Measurements from ENCODE around the gene IQSEC1. TPM values are rescaled to one million over a fixed set of nuclear protein-coding genes. Genes with fewer than 3 reads are reported as not detected.

Gene IQSEC1
- total and polyA plus RNA-seq, 7 experiments from 2014 or later, result 21.1 to 163 (median 70.2) TPM

DNA sequence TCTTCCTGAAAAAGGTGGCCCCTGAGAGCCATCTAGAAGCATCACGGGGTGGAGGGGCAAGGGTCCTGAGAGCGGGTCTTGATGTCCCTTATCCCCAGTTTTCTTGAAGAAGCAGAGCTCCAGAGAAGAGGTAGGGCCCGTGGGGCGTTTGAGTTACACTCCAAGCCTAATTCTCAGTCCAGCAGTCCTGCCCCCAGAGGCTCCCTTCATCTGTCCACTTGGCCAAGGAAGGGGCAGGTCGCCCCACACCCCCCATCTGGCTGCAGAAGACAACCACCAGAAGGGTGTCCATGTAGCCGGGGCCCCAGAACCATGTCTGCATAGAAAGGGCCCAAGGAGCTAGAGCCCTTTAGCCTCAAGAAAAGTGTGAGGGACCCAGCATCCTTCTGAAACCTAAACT, 206.4 kb downstream of the IQSEC1 start:
- H3K27me3 ChIP-seq (ENCODE audit: control insufficient read depth in 2 of 2, insufficient read depth in 2 of 2, low read length in 2 of 2), result peaks cover 0 to 5% of the 10 kb centered on the region in 2 donors

DNA sequence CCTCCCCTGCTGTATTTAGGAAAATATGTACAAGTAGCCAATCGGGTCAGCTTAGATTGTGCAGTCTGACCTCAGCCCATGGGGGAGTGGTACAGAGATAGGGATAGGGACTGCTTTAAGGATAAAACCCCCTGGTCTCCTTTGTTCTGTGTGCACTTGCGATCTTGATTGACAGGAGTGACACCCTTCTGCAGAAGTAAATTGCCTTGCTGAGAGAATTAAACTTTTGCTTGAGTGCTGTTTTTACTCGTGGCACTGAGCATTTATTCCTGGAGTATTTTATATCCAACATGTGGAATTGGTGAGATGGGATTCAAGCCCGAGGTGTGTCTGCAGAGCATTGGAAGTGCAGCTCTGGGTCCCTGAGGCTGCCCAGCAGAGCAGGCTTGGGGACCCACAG, 208.0 kb downstream of the IQSEC1 start:
- no peak for ATAC-seq
- Mint-ChIP-seq H3K27me3 (peaks cover 9 to 27% (median 14%) of the 10 kb centered on the region in 5 donors), H3K27ac (no peak overlapping the region), H3K4me3 (no peak overlapping the region), H3K4me1 (peaks cover 0 to 11% (median 9%) of the 10 kb centered on the region in 7 donors), H3K9me3 (peaks cover 0 to 18% (median 5%) of the 10 kb centered on the region in 11 donors), H3K36me3 (peaks cover 0 to 5% (median 0%) of the 10 kb centered on the region in 5 donors)
- H3K4me3 ChIP-seq (ENCODE audit: low read length), result no peak overlapping the region
- ChIA-PET CTCF (interaction anchor here (1.2 kb wide), 1 partner anchor 135 kb away, joined by 3 read pairs; no protein-coding TSS in a partner anchor), POLR2A (no interaction called here)
- peaks cover 0 to 9% (median 0%) of the 10 kb centered on the region in 3 experiments for H3K9me3 ChIP-seq (ENCODE audit: control insufficient read depth in 2 of 3, low read length in 3 of 3)
- peaks cover 0 to 5% of the 10 kb centered on the region in 2 donors for H3K27me3 ChIP-seq (ENCODE audit: control insufficient read depth in 2 of 2, insufficient read depth in 2 of 2, low read length in 2 of 2)
- no peaks in the 10 kb centered on the region for H3K4me1 ChIP-seq (ENCODE audit: control insufficient read depth in 2 of 2, insufficient read depth in 2 of 2, low read length in 2 of 2)
- no peaks in the 10 kb centered on the region for H3K36me3 ChIP-seq (ENCODE audit: control insufficient read depth in 2 of 3, insufficient read depth in 3 of 3, low read length in 3 of 3)
- H3K27ac ChIP-seq (ENCODE audit: low read depth, low read length), result no peak overlapping the region
- intact Hi-C loops (cut with micrococcal nuclease), result no loop called here
- DNase-seq, result no peak

More for the DNA sequence above, 206.4 kb downstream of the IQSEC1 start:
- DNase-seq (no peak), ATAC-seq (no peak)
- H3K27ac ChIP-seq (ENCODE audit: low read depth, low read length), result no peak overlapping the region
- no peaks in the 10 kb centered on the region for H3K36me3 ChIP-seq (ENCODE audit: control insufficient read depth in 2 of 3, insufficient read depth in 3 of 3, low read length in 3 of 3)
- no peak overlapping the region for H3K4me3 ChIP-seq (ENCODE audit: low read length)
- H3K4me1 Mint-ChIP-seq, result peaks cover 0 to 14% (median 10%) of the 10 kb centered on the region in 7 donors
- H3K4me3 Mint-ChIP-seq, result peak overlapping the region in 1 of 10 donors; percentile 17
- H3K9me3 Mint-ChIP-seq, result peaks cover 0 to 18% (median 5%) of the 10 kb centered on the region in 11 donors
- H3K9me3 ChIP-seq (ENCODE audit: control insufficient read depth in 2 of 3, low read length in 3 of 3), result peaks cover 0 to 9% (median 0%) of the 10 kb centered on the region in 3 experiments
- peaks cover 9 to 35% (median 14%) of the 10 kb centered on the region in 5 donors for H3K27me3 Mint-ChIP-seq
- ChIA-PET POLR2A (no interaction called here), CTCF (interaction anchor here (0.7 to 2.4 kb wide), 2 partner anchors 24 to 127 kb away, joined by 5 to 17 read pairs; no protein-coding TSS in a partner anchor)
- H3K27ac Mint-ChIP-seq, result no peak overlapping the region
- H3K36me3 Mint-ChIP-seq, result peaks cover 0 to 5% (median 0%) of the 10 kb centered on the region in 5 donors
- no peaks in the 10 kb centered on the region for H3K4me1 ChIP-seq (ENCODE audit: control insufficient read depth in 2 of 2, insufficient read depth in 2 of 2, low read length in 2 of 2)
- intact Hi-C loops (cut with micrococcal nuclease), result no loop called here

DNA sequence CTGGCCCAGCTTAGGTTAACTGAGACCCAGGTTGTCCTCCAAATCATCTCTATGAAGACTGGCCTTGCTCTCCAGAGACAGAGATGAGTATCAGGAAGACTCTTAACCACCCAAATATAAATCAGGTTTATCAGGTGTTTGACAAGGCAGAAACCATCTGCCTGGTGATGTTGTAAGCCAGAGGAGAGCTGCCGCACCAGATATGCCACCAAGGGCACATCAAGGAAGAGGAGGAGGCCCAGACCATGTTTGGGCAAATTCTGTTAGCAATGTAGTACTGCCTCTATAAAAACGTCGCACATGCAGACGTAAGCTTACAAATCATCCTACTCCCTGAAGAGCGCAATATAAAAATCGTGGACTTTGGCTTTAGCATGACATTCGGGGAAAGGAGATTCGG, 210.8 kb downstream of the IQSEC1 start:
- Mint-ChIP-seq H3K27ac (no peak overlapping the region), H3K4me1 (peaks cover 0 to 1% (median 0%) of the 10 kb centered on the region in 7 donors), H3K36me3 (peaks cover 0 to 5% (median 0%) of the 10 kb centered on the region in 5 donors), H3K9me3 (peaks cover 0 to 18% (median 5%) of the 10 kb centered on the region in 11 donors), H3K4me3 (no peak overlapping the region), H3K27me3 (peaks cover 0 to 11% (median 0%) of the 10 kb centered on the region in 5 donors)
- no peak overlapping the region for H3K27ac ChIP-seq (ENCODE audit: low read depth, low read length)
- no peak for ATAC-seq
- H3K4me3 ChIP-seq (ENCODE audit: low read length), result no peak overlapping the region
- intact Hi-C loops (cut with micrococcal nuclease), result no loop called here
- no peak for DNase-seq
- no peaks in the 10 kb centered on the region for H3K27me3 ChIP-seq (ENCODE audit: control insufficient read depth in 2 of 2, insufficient read depth in 2 of 2, low read length in 2 of 2)
- H3K36me3 ChIP-seq (ENCODE audit: control insufficient read depth in 2 of 3, insufficient read depth in 3 of 3, low read length in 3 of 3), result no peaks in the 10 kb centered on the region
- H3K4me1 ChIP-seq (ENCODE audit: control insufficient read depth in 2 of 2, insufficient read depth in 2 of 2, low read length in 2 of 2), result no peaks in the 10 kb centered on the region
- peaks cover 0 to 9% (median 0%) of the 10 kb centered on the region in 3 experiments for H3K9me3 ChIP-seq (ENCODE audit: control insufficient read depth in 2 of 3, low read length in 3 of 3)
- CTCF ChIA-PET, result no interaction called here
- POLR2A ChIA-PET, result interaction anchor here (1.1 kb wide), 1 partner anchor 21 kb away, joined by 3 read pairs; the partner anchor contains the start of gene RPL32

DNA sequence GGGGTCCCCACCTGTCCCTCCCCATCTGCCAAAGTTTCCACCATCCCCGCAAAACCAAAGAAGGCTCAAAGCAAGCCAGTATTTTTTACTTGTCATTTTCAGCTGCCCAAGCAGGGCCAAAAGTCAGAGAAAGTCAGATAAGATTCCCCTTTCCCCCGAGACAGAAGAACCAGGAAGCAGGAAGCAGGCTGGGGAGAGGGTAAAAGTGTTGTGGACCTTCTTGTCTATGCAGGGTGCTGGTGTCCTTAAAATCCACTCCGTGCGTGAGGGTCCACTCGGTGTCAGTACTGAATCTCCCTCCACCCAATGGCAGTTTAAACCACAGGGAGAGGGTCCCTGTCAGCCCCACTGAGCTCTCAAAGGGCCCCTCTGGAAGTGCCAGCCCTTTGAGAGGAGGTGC, 211.6 kb downstream of the IQSEC1 start:
- Histone ChIP-seq H3K9me3 (ENCODE audit: control insufficient read depth in 2 of 3, low read length in 3 of 3) (peaks cover 0 to 9% (median 0%) of the 10 kb centered on the region in 3 experiments), H3K27ac (ENCODE audit: low read depth, low read length) (no peak overlapping the region), H3K27me3 (ENCODE audit: control insufficient read depth in 2 of 2, insufficient read depth in 2 of 2, low read length in 2 of 2) (no peaks in the 10 kb centered on the region), H3K36me3 (ENCODE audit: control insufficient read depth in 2 of 3, insufficient read depth in 3 of 3, low read length in 3 of 3) (no peaks in the 10 kb centered on the region), H3K4me3 (ENCODE audit: low read length) (no peak overlapping the region), H3K4me1 (ENCODE audit: control insufficient read depth in 2 of 2, insufficient read depth in 2 of 2, low read length in 2 of 2) (no peaks in the 10 kb centered on the region)
- no peak for ATAC-seq
- H3K36me3 Mint-ChIP-seq, result peaks cover 0 to 5% (median 0%) of the 10 kb centered on the region in 5 donors
- H3K4me3 Mint-ChIP-seq, result no peak overlapping the region
- no peaks in the 10 kb centered on the region for H3K4me1 Mint-ChIP-seq
- CTCF ChIA-PET, result no interaction called here
- intact Hi-C loops (cut with micrococcal nuclease), result no loop called here
- peaks cover 0 to 18% (median 5%) of the 10 kb centered on the region in 11 donors for H3K9me3 Mint-ChIP-seq
- peaks cover 0 to 14% (median 0%) of the 10 kb centered on the region in 5 donors for H3K27me3 Mint-ChIP-seq
- no peak for DNase-seq
- H3K27ac Mint-ChIP-seq, result no peak overlapping the region
- POLR2A ChIA-PET, result interaction anchor here (1.1 kb wide), 1 partner anchor 20 kb away, joined by 3 read pairs; the partner anchor contains the start of gene RPL32

DNA sequence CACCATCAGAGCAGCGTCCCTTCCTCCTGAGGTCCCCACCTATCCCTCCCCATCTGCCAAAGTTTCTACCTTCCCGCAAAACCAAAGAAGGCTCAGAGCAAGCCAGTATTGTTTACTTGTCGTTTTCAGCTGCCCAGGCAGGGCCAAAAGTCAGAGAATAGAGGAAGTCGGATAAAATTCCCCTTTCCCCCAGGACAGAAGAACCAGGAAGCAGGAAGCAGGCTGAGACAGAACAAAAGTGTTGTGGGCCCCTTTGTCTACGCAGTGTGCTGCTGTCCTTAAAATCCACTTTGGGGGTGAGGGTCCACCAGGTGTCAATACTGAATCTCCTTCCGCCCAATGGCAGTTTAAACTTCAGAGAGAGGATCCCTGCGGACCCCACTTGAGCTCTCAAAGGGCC, 213.4 kb downstream of the IQSEC1 start:
- ChIA-PET CTCF (no interaction called here), POLR2A (no interaction called here)
- DNase-seq (no peak), ATAC-seq (no peak)
- H3K4me3 ChIP-seq (ENCODE audit: low read length), result no peak overlapping the region
- Mint-ChIP-seq H3K36me3 (no peaks in the 10 kb centered on the region), H3K4me3 (no peak overlapping the region), H3K27ac (peak overlapping the region in 1 of 9 donors; percentile 38), H3K27me3 (peaks cover 0 to 11% (median 0%) of the 10 kb centered on the region in 5 donors), H3K9me3 (peaks cover 0 to 5% (median under 1%) of the 10 kb centered on the region in 11 donors), H3K4me1 (no peaks in the 10 kb centered on the region)
- intact Hi-C loops (cut with micrococcal nuclease), result no loop called here
- no peaks in the 10 kb centered on the region for H3K9me3 ChIP-seq (ENCODE audit: control insufficient read depth in 2 of 3, low read length in 3 of 3)
- no peaks in the 10 kb centered on the region for H3K4me1 ChIP-seq (ENCODE audit: control insufficient read depth in 2 of 2, insufficient read depth in 2 of 2, low read length in 2 of 2)
- H3K36me3 ChIP-seq (ENCODE audit: control insufficient read depth in 2 of 3, insufficient read depth in 3 of 3, low read length in 3 of 3), result no peaks in the 10 kb centered on the region
- no peaks in the 10 kb centered on the region for H3K27me3 ChIP-seq (ENCODE audit: control insufficient read depth in 2 of 2, insufficient read depth in 2 of 2, low read length in 2 of 2)
- no peak overlapping the region for H3K27ac ChIP-seq (ENCODE audit: low read depth, low read length)

DNA sequence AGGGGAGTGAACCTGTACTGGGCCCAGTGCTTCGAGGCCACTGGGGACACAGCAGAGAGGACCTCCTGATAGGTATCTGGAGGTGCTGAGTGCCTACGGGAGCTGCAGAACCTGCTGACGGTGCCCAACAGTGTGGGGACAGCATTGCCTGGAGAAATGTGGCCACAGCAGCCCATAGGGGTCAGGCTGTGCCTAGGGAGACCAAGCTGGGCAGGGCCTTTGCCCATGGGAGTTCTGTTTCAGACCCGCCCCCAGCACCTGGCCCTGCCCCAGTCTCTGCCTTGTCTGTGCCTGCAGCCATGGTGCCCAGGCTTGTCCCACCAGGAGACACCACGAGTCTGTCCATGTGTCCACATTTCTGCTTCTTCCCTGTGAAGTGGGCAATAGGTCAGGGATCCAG, 216.6 kb downstream of the IQSEC1 start:
- Histone ChIP-seq H3K36me3 (ENCODE audit: control insufficient read depth in 2 of 3, insufficient read depth in 3 of 3, low read length in 3 of 3) (no peaks in the 10 kb centered on the region), H3K4me1 (ENCODE audit: control insufficient read depth in 2 of 2, insufficient read depth in 2 of 2, low read length in 2 of 2) (no peaks in the 10 kb centered on the region), H3K4me3 (ENCODE audit: low read length) (no peak overlapping the region), H3K27ac (ENCODE audit: low read depth, low read length) (no peak overlapping the region), H3K27me3 (ENCODE audit: control insufficient read depth in 2 of 2, insufficient read depth in 2 of 2, low read length in 2 of 2) (no peaks in the 10 kb centered on the region), H3K9me3 (ENCODE audit: control insufficient read depth in 2 of 3, low read length in 3 of 3) (no peaks in the 10 kb centered on the region)
- Mint-ChIP-seq H3K36me3 (no peaks in the 10 kb centered on the region), H3K9me3 (no peaks in the 10 kb centered on the region), H3K4me1 (no peaks in the 10 kb centered on the region), H3K27ac (no peak overlapping the region), H3K27me3 (peaks cover 0 to 17% (median 6%) of the 10 kb centered on the region in 5 donors), H3K4me3 (no peak overlapping the region)
- no peak for DNase-seq
- no peak for ATAC-seq
- ChIA-PET POLR2A (no interaction called here), CTCF (no interaction called here)
- intact Hi-C loops (cut with micrococcal nuclease), result no loop called here

DNA sequence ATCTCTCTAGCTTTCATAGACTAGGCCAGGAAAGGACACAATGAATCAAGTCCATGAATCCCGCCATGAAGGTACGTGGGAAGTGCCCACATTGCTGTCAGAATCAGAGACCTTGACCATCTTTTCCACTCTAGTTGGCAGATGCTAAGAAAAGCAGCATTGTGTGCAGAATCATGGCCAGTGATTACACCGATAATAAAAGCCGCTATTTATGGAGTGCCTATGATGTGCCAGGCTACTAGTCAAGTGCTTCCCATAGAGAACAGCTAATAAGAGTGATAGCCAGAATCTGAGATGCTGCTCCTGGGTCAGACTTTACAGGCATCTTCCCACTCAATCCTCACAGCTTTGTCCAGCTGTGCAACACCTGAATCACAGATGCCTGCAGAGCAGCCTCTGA, 218.7 kb downstream of the IQSEC1 start:
- ATAC-seq (no peak), DNase-seq (no peak)
- no peaks in the 10 kb centered on the region for H3K36me3 ChIP-seq (ENCODE audit: control insufficient read depth in 2 of 3, insufficient read depth in 3 of 3, low read length in 3 of 3)
- Mint-ChIP-seq H3K9me3 (no peaks in the 10 kb centered on the region), H3K4me1 (no peaks in the 10 kb centered on the region), H3K4me3 (no peak overlapping the region), H3K36me3 (no peaks in the 10 kb centered on the region), H3K27ac (no peak overlapping the region), H3K27me3 (peaks cover 0 to 15% (median 6%) of the 10 kb centered on the region in 5 donors)
- H3K4me3 ChIP-seq (ENCODE audit: low read length), result no peak overlapping the region
- POLR2A ChIA-PET, result no interaction called here
- no peaks in the 10 kb centered on the region for H3K9me3 ChIP-seq (ENCODE audit: control insufficient read depth in 2 of 3, low read length in 3 of 3)
- intact Hi-C loops (cut with micrococcal nuclease), result no loop called here
- H3K4me1 ChIP-seq (ENCODE audit: control insufficient read depth in 2 of 2, insufficient read depth in 2 of 2, low read length in 2 of 2), result no peaks in the 10 kb centered on the region
- CTCF ChIA-PET, result no interaction called here
- H3K27me3 ChIP-seq (ENCODE audit: control insufficient read depth in 2 of 2, insufficient read depth in 2 of 2, low read length in 2 of 2), result no peaks in the 10 kb centered on the region
- no peak overlapping the region for H3K27ac ChIP-seq (ENCODE audit: low read depth, low read length)

Data from naive thymus-derived CD4-positive, alpha-beta T cell (primary cell).